HG03175 (cell line): Measurements from ENCODE around the gene CCDC170.
A peak's percentile ranks its signal among the peaks of the same experiment; 100 is the strongest.
"Not testable (repeated sequence)": the region's sequence is repeated elsewhere in the genome, so short reads cannot be mapped to it uniquely, and the experiment has no call there.

Experiments used
- ATAC-seq: cut with Tn5 transposase; IDR thresholded peaks from one replicate; pipeline ENCODE4 v1.9.1; 2021; ENCODE audit warnings: mild to moderate bottlenecking, moderate library complexity; ENCODE audit not compliant: unreplicated experiment

Gene CCDC170

GRCh38 chr6:151493804-151494234, at the start of gene CCDC170:
CCDC170 (plus strand) TSS chr6:151494017; CDS start chr6:151494129, 112 bp downstream.
- peak; percentile 52 for ATAC-seq

- no peak for ATAC-seq
These were observed 48.3 kb upstream of the CCDC170 start for GRCh38 chr6:151445482-151445881.

- ATAC-seq = no peak
These were observed 46.6 kb upstream of the CCDC170 start for GRCh38 chr6:151447237-151447636.

GRCh38 chr6:151448623-151449022, 45.2 kb upstream of the CCDC170 start:
- no peak for ATAC-seq

- not testable (repeated sequence) for ATAC-seq
These were observed 42.9 kb upstream of the CCDC170 start for GRCh38 chr6:151450928-151451327.

- peak; percentile 43 for ATAC-seq
These were observed 42.3 kb upstream of the CCDC170 start for GRCh38 chr6:151451417-151451949.

- peak; percentile 98 for ATAC-seq
These were observed 41.7 kb upstream of the CCDC170 start, which contains the start of gene RMND1 for GRCh38 chr6:151451950-151452749. RMND1 (minus strand) TSS chr6:151452126; CDS start chr6:151445811, 6,315 bp downstream.

GRCh38 chr6:151452750-151453427, 40.9 kb upstream of the CCDC170 start:
- ATAC-seq = no peak

GRCh38 chr6:151455751-151456398, 37.9 kb upstream of the CCDC170 start:
- ATAC-seq = not testable (repeated sequence)

GRCh38 chr6:151461673-151462072, 32.1 kb upstream of the CCDC170 start:
- ATAC-seq = no peak

GRCh38 chr6:151464702-151465101, 29.1 kb upstream of the CCDC170 start:
- ATAC-seq = no peak

GRCh38 chr6:151475653-151476523, 17.9 kb upstream of the CCDC170 start:
- ATAC-seq = peak; percentile 56

GRCh38 chr6:151477726-151478125, 16.1 kb upstream of the CCDC170 start:
- no peak for ATAC-seq

GRCh38 chr6:151478670-151479069, 15.1 kb upstream of the CCDC170 start:
- no peak for ATAC-seq

GRCh38 chr6:151481786-151482185, 12.0 kb upstream of the CCDC170 start:
- ATAC-seq = no peak

GRCh38 chr6:151482290-151482689, 11.5 kb upstream of the CCDC170 start:
- ATAC-seq = no peak

- ATAC-seq = no peak
These were observed 9.8 kb upstream of the CCDC170 start for GRCh38 chr6:151483994-151484393.

GRCh38 chr6:151488226-151488625, 5.6 kb upstream of the CCDC170 start:
- ATAC-seq = no peak

- no peak for ATAC-seq
These were observed 2.8 kb upstream of the CCDC170 start for GRCh38 chr6:151490996-151491395.

- no peak for ATAC-seq
These were observed 535 bp upstream of the CCDC170 start for GRCh38 chr6:151493161-151493803.
